HepG2 (cell line): ENCODE measurements around the gene NRDE2. TPM values are rescaled to one million over a fixed set of nuclear protein-coding genes. Genes with fewer than 3 reads are reported as not detected.

Source experiments
- ATAC-seq: fragments of 200-7000 bp; cut with Tn5 transposase; 3 replicates; pipeline ENCODE4 v1.9.1; 2020; ENCODE audit warnings: mild to moderate bottlenecking, moderate library complexity
- BruUV-seq: library from RNA; stranded (reverse); fragments of 400-500 nt; replicated peaks from 2 replicates; lab custom pipeline; 2021; lab: Mats Ljungman, UMichigan
- CTCF ChIA-PET: fragments of 300-600 bp; formaldehyde crosslinking; extraction: SDS; loops from one replicate; lab custom pipeline; 2021; ENCODE audit warnings: low total read pairs, inconsistent platforms, low intra/inter-chr PET ratio; lab: Yijun Ruan, JAX
- POLR2A ChIA-PET: fragments of 350-600 bp; sonication (Branson Sonifier 250); formaldehyde crosslinking; loops from one replicate; lab custom pipeline; 2020; ENCODE audit warnings: antibody characterized with exemption, inconsistent platforms; lab: Yijun Ruan, JAX
- DNase-seq: peaks from one replicate; pipeline ENCODE4 v3.0.0-alpha.2; 2015; ENCODE audit warnings: low spot score
- FAIRE-seq: peaks from 3 replicates; lab custom pipeline; 2011; peaks lifted over from hg19 to GRCh38; lab: Jason Lieb, UNC
- H2AFZ ChIP-seq: one replicate; pipeline ENCODE4 v1.6.1; 2011; ENCODE audit warnings: low read length, inconsistent platforms
- H3K27ac ChIP-seq: fragments of 300-600 bp; 3 replicates; pipeline ENCODE4 v1.8.0; 2011; ENCODE audit warnings: mixed run types, mild to moderate bottlenecking, mixed read lengths, low read length, inconsistent platforms; ENCODE audit not compliant: insufficient read depth; ENCODE audit errors: extremely low read length
- H3K27me3 ChIP-seq, 2 experiments: fragments of 200-600 bp in 1 of 2; 2 replicates in 1 of 2; 3 replicates in 1 of 2; pipeline versions ENCODE4 v1.6.0 to v1.8.0; 2011; ENCODE audit warnings: low read length in 2 of 2, mild to moderate bottlenecking in 2 of 2, moderate library complexity in 2 of 2, inconsistent platforms in 1 of 2; ENCODE audit not compliant: insufficient read depth in 2 of 2, control insufficient read depth in 1 of 2
- H3K36me3 ChIP-seq, 2 experiments: fragments of 200-600 bp in 1 of 2; replicated peaks in 1 of 2; 2 replicates in 1 of 2; 3 replicates in 1 of 2; pipeline versions ENCODE4 v1.5.1 to v1.8.0; 2011; ENCODE audit warnings: low read length in 2 of 2, inconsistent platforms in 1 of 2; ENCODE audit not compliant: insufficient read depth in 2 of 2, control insufficient read depth in 1 of 2
- H3K4me1 ChIP-seq: 2 replicates; pipeline ENCODE4 v1.5.1; 2012; ENCODE audit warnings: low read length, inconsistent platforms; ENCODE audit not compliant: insufficient read depth
- H3K4me2 ChIP-seq: 2 replicates; pipeline ENCODE4 v1.6.0; 2011; ENCODE audit warnings: low read depth, low read length, inconsistent platforms
- H3K4me3 ChIP-seq, 3 experiments: fragments of 200-600 bp in 1 of 3; sonication (generic), shearing (Covaris generic) in 1 of 3; replicated peaks in 1 of 3; 2 replicates each; pipeline ENCODE4 v1.5.1; 2011 to 2016; ENCODE audit warnings: low read length in 3 of 3, inconsistent platforms in 2 of 3, low read depth in 2 of 3, mild to moderate bottlenecking in 2 of 3, control low read depth in 1 of 3, mixed read lengths in 1 of 3; ENCODE audit not compliant: insufficient read depth in 1 of 3
- H3K79me2 ChIP-seq: one replicate; pipeline ENCODE4 v1.6.1; 2011; ENCODE audit warnings: low read length, inconsistent platforms; ENCODE audit not compliant: insufficient read depth
- H3K9ac ChIP-seq: 2 replicates; pipeline ENCODE4 v1.6.0; 2011; ENCODE audit warnings: mild to moderate bottlenecking, low read depth, low read length, inconsistent platforms; ENCODE audit not compliant: insufficient read depth
- H3K9me3 ChIP-seq: 2 replicates; pipeline ENCODE4 v1.5.1; 2012; ENCODE audit warnings: mild to moderate bottlenecking, low read length
- H4K20me1 ChIP-seq: 2 replicates; pipeline ENCODE4 v1.6.0; 2011; ENCODE audit warnings: inconsistent platforms, mild to moderate bottlenecking, low read length, moderate library complexity; ENCODE audit not compliant: insufficient read depth
- ATF1 ChIP-seq: IDR thresholded peaks from 2 replicates; pipeline ENCODE4 v1.6.1; 2016; ENCODE audit warnings: mild to moderate bottlenecking, control low read depth
- CBX5 ChIP-seq: sonication (generic); formaldehyde crosslinking; IDR thresholded peaks from 2 replicates; pipeline ENCODE4 v1.4.0; 2020; ENCODE audit warnings: missing genetic modification reagents, borderline replicate concordance
- FLYWCH1 ChIP-seq: sonication (generic); formaldehyde crosslinking; IDR thresholded peaks from 2 replicates; pipeline ENCODE4 v1.8.1; 2023; ENCODE audit warnings: mild to moderate bottlenecking, missing genetic modification reagents
- FUBP1 ChIP-seq: sonication (generic); formaldehyde crosslinking; IDR thresholded peaks from 2 replicates; pipeline ENCODE4 v1.5.1; 2020; ENCODE audit warnings: missing genetic modification reagents, mild to moderate bottlenecking, borderline replicate concordance
- HNRNPUL1 ChIP-seq: fragments of 200-400 bp; formaldehyde crosslinking; IDR thresholded peaks from 2 replicates; pipeline ENCODE4 v1.6.1; 2017; ENCODE audit warnings: low read depth, mild to moderate bottlenecking, low read length, moderate library complexity
- SATB2 ChIP-seq: sonication (generic); formaldehyde crosslinking; IDR thresholded peaks from 2 replicates; pipeline ENCODE4 v1.5.0; 2020; ENCODE audit warnings: missing genetic modification reagents
- SCMH1 ChIP-seq: sonication (generic); formaldehyde crosslinking; IDR thresholded peaks from 2 replicates; pipeline ENCODE4 v1.9.0; 2021; ENCODE audit warnings: missing genetic modification reagents, mild to moderate bottlenecking, borderline replicate concordance
- SP2 ChIP-seq: sonication (generic); formaldehyde crosslinking; IDR thresholded peaks from 2 replicates; pipeline ENCODE4 v1.5.1; 2020; ENCODE audit warnings: mild to moderate bottlenecking, missing genetic modification reagents
- THAP7 ChIP-seq: sonication (generic); formaldehyde crosslinking; IDR thresholded peaks from 2 replicates; pipeline ENCODE4 v1.8.1; 2023; ENCODE audit warnings: mild to moderate bottlenecking, missing genetic modification reagents
- ZNF230 ChIP-seq: sonication (generic); formaldehyde crosslinking; IDR thresholded peaks from 2 replicates; pipeline ENCODE4 v1.4.0; 2020; ENCODE audit warnings: mild to moderate bottlenecking, missing genetic modification reagents
- ZNF780A ChIP-seq: sonication (generic); formaldehyde crosslinking; IDR thresholded peaks from 2 replicates; pipeline ENCODE4 v1.8.0; 2022; ENCODE audit warnings: mild to moderate bottlenecking, missing genetic modification reagents, moderate library complexity
- ZNF883 ChIP-seq: sonication (generic); formaldehyde crosslinking; IDR thresholded peaks from 2 replicates; pipeline ENCODE4 v1.5.1; 2020; ENCODE audit warnings: mild to moderate bottlenecking, missing genetic modification reagents; ENCODE audit errors: not compliant biosample characterization
- ZSCAN31 ChIP-seq: sonication (generic); formaldehyde crosslinking; IDR thresholded peaks from 2 replicates; pipeline ENCODE4 v1.5.0; 2020; ENCODE audit warnings: low read depth, mild to moderate bottlenecking, missing genetic modification reagents
- WGBS: methylation state at CpG from one replicate; pipeline ENCODE4 v1.1.6; 2017; ENCODE audit warnings: low lambda C conversion rate; 5-methylcytosine and 5-hydroxymethylcytosine counted together
- in situ Hi-C: cut with HindIII; loops from 2 replicates; pipeline ENCODE4 v1.10.0; 2017; ENCODE audit warnings: low pct_unique_long_range_greater_than_20kb; ENCODE audit not compliant: extremely low pct_ligation_motif_present
- intact Hi-C: fragments of 100-400 bp; cut with micrococcal nuclease; formaldehyde crosslinking; loops from one replicate; pipeline ENCODE4 v1.10.0; 2022; ENCODE audit not compliant: unreplicated experiment
- polyA plus RNA-seq, 8 experiments: library from polyadenylated mRNA; depleted of rRNA in 3 of 8; stranded (reverse) in 7 of 8; unstranded in 1 of 8; fragments of >200 nt; fragmentation: Illumina TruSeq in 4 of 8; extraction: Trizol in 4 of 8; gene quantifications; 2 replicates each; pipeline versions ENCODE4 v1.2.1 to v1.2.3, GENCODE V29; 2011 to 2016; ENCODE audit warnings: low read depth in 4 of 8, missing spikeins in 1 of 8, mixed read lengths in 1 of 8; ENCODE audit not compliant: insufficient read depth in 1 of 8
- total RNA-seq, 5 experiments: library from RNA; depleted of rRNA; stranded (reverse); fragments of >200 nt; fragmentation: Illumina TruSeq; extraction: Trizol; gene quantifications; 2 replicates each; pipeline ENCODE4 v1.2.3, GENCODE V29; 2016; ENCODE audit warnings: low read depth in 1 of 5
- TF ChIP-seq, protein P1 (sequence below): sonication (generic); formaldehyde crosslinking; IDR thresholded peaks from 2 replicates; pipeline ENCODE4 v1.4.0; 2020; ENCODE audit warnings: missing genetic modification reagents, borderline replicate concordance

The NRDE2 gene
- total and polyA plus RNA-seq, 2 of the 13 experiments (the other 11 are each of a cell fraction or from before 2014, with no cell fraction given), result 5.6 to 12.5 TPM

GRCh38 chr14:90375934-90376333 lies 44.2 kb upstream of the NRDE2 start:
- no peak overlapping the region for H3K4me3 ChIP-seq
- DNase-seq, result no peak
- no peak overlapping the region for H3K27ac ChIP-seq
- H3K9ac ChIP-seq, result no peak overlapping the region
- FAIRE-seq, result no peak
- H3K27me3 ChIP-seq, result no peaks in the 10 kb centered on the region
- no peak for TF ChIP-seq SATB2 (CRISPR knock-in tag)
- no peak for TF ChIP-seq SP2 (CRISPR knock-in tag)
- no peak for TF ChIP-seq CBX5
- TF ChIP-seq SCMH1 (CRISPR knock-in tag), result no peak
- TF ChIP-seq ZNF780A (CRISPR knock-in tag), result no peak
- TF ChIP-seq THAP7 (CRISPR knock-in tag), result no peak
- TF ChIP-seq ZNF883, result no peak
- TF ChIP-seq FLYWCH1, result no peak
- in situ Hi-C loops, result no loop called here
- BruUV-seq, result no TSS peak
- no peaks in the 10 kb centered on the region for H3K9me3 ChIP-seq
- H4K20me1 ChIP-seq, result no peaks in the 10 kb centered on the region
- peaks cover under 1% of the 10 kb centered on the region; the same call in 1 of the 2 replicates for H3K4me1 ChIP-seq
- POLR2A ChIA-PET, result no interaction called here
- no peak overlapping the region for H2AFZ ChIP-seq
- no peaks in the 10 kb centered on the region for H3K36me3 ChIP-seq
- H3K79me2 ChIP-seq, result no peaks in the 10 kb centered on the region
- no peak overlapping the region for H3K4me2 ChIP-seq
- WGBS, result 14% methylated on average over 4 of the region's 4 CpGs
- no peak for ATAC-seq
- intact Hi-C loops, result no loop called here
- CTCF ChIA-PET, result no interaction called here

DNA sequence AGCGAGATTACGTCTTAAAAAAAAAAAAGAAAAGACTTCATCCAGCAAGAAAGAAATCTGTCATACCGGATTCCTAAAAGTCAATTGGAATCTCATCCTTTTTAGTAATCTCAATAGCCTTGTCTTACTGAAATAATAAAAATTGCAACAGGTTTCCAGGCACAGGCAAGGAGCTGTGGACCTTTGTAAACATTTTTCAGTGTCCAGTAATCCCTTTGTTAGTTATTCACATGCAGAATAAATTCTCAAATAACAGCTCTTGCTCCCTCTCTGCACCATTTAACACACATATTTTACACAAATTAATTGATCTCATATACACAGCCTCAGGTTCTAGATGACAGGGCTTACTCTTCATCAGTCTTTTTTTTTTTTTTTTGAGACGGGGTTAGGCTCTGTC lies 43.1 kb upstream of the NRDE2 start:
- Histone ChIP-seq H3K4me2 (no peak overlapping the region), H3K9ac (no peak overlapping the region), H4K20me1 (no peaks in the 10 kb centered on the region), H3K79me2 (no peaks in the 10 kb centered on the region), H3K9me3 (no peaks in the 10 kb centered on the region), H3K4me3 (no peak overlapping the region), H3K4me1 (no peaks in the 10 kb centered on the region), H3K27ac (no peak overlapping the region), H3K36me3 (no peaks in the 10 kb centered on the region), H2AFZ (no peak overlapping the region), H3K27me3 (no peaks in the 10 kb centered on the region)
- no TSS peak for BruUV-seq
- FAIRE-seq, result no peak
- DNase-seq, result no peak
- POLR2A ChIA-PET, result no interaction called here
- WGBS, result 83% methylated on average over 4 of the region's 4 CpGs
- in situ Hi-C loops, result no loop called here
- no peak for ATAC-seq
- CTCF ChIA-PET, result no interaction called here
- intact Hi-C loops, result no loop called here
- TF ChIP-seq ATF1 (CRISPR knock-in tag) (no peak), HNRNPUL1 (no peak), FUBP1 (CRISPR knock-in tag) (no peak), ZNF230 (no peak), ZSCAN31 (CRISPR knock-in tag) (no peak)
- TF ChIP-seq, protein P1, sequence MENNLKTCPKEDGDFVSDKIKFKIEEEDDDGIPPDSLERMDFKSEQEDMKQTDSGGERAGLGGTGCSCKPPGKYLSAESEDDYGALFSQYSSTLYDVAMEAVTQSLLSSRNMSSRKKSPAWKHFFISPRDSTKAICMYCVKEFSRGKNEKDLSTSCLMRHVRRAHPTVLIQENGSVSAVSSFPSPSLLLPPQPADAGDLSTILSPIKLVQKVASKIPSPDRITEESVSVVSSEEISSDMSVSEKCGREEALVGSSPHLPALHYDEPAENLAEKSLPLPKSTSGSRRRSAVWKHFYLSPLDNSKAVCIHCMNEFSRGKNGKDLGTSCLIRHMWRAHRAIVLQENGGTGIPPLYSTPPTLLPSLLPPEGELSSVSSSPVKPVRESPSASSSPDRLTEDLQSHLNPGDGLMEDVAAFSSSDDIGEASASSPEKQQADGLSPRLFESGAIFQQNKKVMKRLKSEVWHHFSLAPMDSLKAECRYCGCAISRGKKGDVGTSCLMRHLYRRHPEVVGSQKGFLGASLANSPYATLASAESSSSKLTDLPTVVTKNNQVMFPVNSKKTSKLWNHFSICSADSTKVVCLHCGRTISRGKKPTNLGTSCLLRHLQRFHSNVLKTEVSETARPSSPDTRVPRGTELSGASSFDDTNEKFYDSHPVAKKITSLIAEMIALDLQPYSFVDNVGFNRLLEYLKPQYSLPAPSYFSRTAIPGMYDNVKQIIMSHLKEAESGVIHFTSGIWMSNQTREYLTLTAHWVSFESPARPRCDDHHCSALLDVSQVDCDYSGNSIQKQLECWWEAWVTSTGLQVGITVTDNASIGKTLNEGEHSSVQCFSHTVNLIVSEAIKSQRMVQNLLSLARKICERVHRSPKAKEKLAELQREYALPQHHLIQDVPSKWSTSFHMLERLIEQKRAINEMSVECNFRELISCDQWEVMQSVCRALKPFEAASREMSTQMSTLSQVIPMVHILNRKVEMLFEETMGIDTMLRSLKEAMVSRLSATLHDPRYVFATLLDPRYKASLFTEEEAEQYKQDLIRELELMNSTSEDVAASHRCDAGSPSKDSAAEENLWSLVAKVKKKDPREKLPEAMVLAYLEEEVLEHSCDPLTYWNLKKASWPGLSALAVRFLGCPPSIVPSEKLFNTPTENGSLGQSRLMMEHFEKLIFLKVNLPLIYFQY (CRISPR knock-in tag), result no peak
